GM23338 (cell line): ENCODE results near the gene MYOZ2. TPM values are rescaled to one million over a fixed set of nuclear protein-coding genes. Genes with fewer than 3 reads are reported as not detected.

Experiments
- ATAC-seq: fragments of 200-7000 bp; cut with Tn5 transposase; 3 replicates; pipeline ENCODE4 v1.9.1; 2020
- DNase-seq: peaks from one replicate; pipeline ENCODE4 v3.0.0-alpha.2; 2015; ENCODE audit warnings: low spot score
- H2AFZ ChIP-seq: fragments of 200-600 bp; sonication (generic); 2 replicates; pipeline ENCODE4 v1.8.0; 2016; ENCODE audit warnings: antibody characterized with exemption, mild to moderate bottlenecking, moderate library complexity
- H3F3A ChIP-seq: fragments of 200-600 bp; sonication (generic); replicated peaks from 2 replicates; pipeline ENCODE4 v1.8.0; 2017; ENCODE audit warnings: antibody characterized with exemption, mixed run types, low read depth
- H3K27ac ChIP-seq: fragments of 200-600 bp; sonication (generic); 2 replicates; pipeline ENCODE4 v1.6.1; 2016; ENCODE audit warnings: low read depth
- H3K27me3 ChIP-seq: fragments of 200-600 bp; sonication (generic); 2 replicates; pipeline ENCODE4 v1.8.0; 2016; ENCODE audit warnings: mild to moderate bottlenecking, mixed run types, moderate library complexity; ENCODE audit not compliant: insufficient read depth
- H3K36me3 ChIP-seq: fragments of 200-600 bp; sonication (generic); 2 replicates; pipeline ENCODE4 v1.8.0; 2016; ENCODE audit warnings: mild to moderate bottlenecking; ENCODE audit not compliant: insufficient read depth
- H3K4me1 ChIP-seq: fragments of 200-600 bp; sonication (generic); 2 replicates; pipeline ENCODE4 v1.8.0; 2016; ENCODE audit warnings: mild to moderate bottlenecking, moderate library complexity; ENCODE audit not compliant: insufficient read depth
- H3K4me2 ChIP-seq: fragments of 200-600 bp; sonication (generic); 2 replicates; pipeline ENCODE4 v1.7.1; 2017; ENCODE audit warnings: mixed run types
- H3K4me3 ChIP-seq: fragments of 200-600 bp; sonication (generic); 2 replicates; pipeline ENCODE4 v1.6.1; 2016; ENCODE audit warnings: mixed run types
- H3K79me2 ChIP-seq: fragments of 200-600 bp; sonication (generic); replicated peaks from 2 replicates; pipeline ENCODE4 v1.8.0; 2017; ENCODE audit warnings: mild to moderate bottlenecking; ENCODE audit not compliant: insufficient read depth
- H3K9me2 ChIP-seq: fragments of 200-600 bp; sonication (generic); 2 replicates; pipeline ENCODE4 v1.8.0; 2017; ENCODE audit not compliant: insufficient read depth
- H4K20me1 ChIP-seq: fragments of 200-600 bp; sonication (generic); replicated peaks from 2 replicates; pipeline ENCODE4 v1.8.0; 2017; ENCODE audit warnings: mild to moderate bottlenecking; ENCODE audit not compliant: insufficient read depth
- H3K27ac Mint-ChIP-seq: 2 replicates; pipeline ENCODE4 v1.8.0; 2020; ENCODE audit warnings: inconsistent platforms, mild to moderate bottlenecking, moderate library complexity, mixed read lengths
- H3K27me3 Mint-ChIP-seq: 3 replicates; pipeline ENCODE4 v1.8.0; 2022; ENCODE audit warnings: low read depth, mild to moderate bottlenecking, moderate library complexity, mixed read lengths, inconsistent platforms; ENCODE audit not compliant: insufficient read depth, poor library complexity
- H3K36me3 Mint-ChIP-seq: 3 replicates; pipeline ENCODE4 v1.8.0; 2021; ENCODE audit warnings: low read depth, mild to moderate bottlenecking, inconsistent platforms, moderate library complexity, mixed read lengths
- H3K4me1 Mint-ChIP-seq: 3 replicates; pipeline ENCODE4 v1.8.0; 2020; ENCODE audit warnings: mild to moderate bottlenecking, inconsistent platforms, mixed read lengths
- H3K4me3 Mint-ChIP-seq: 3 replicates; pipeline ENCODE4 v1.8.0; 2021; ENCODE audit warnings: moderate library complexity, mild to moderate bottlenecking, inconsistent platforms, mixed read lengths
- H3K9me3 Mint-ChIP-seq: 3 replicates; pipeline ENCODE4 v1.8.0; 2020; ENCODE audit warnings: moderate library complexity, mild to moderate bottlenecking, inconsistent platforms, mixed read lengths
- CTCF ChIP-seq, 2 experiments: fragments of 200-600 bp in 1 of 2; sonication (generic) in 1 of 2; conservative IDR thresholded peaks; 2 replicates each; pipeline versions ENCODE4 v1.5.1 to v1.6.1; 2016 to 2017; ENCODE audit warnings: antibody characterized with exemption in 2 of 2, low read depth in 2 of 2, mild to moderate bottlenecking in 2 of 2, moderate library complexity in 1 of 2
- ETS1 ChIP-seq: IDR thresholded peaks from 2 replicates; pipeline ENCODE4 v1.6.1; 2016; ENCODE audit warnings: antibody characterized with exemption
- EZH2 ChIP-seq: fragments of 200-600 bp; sonication (generic); IDR thresholded peaks from one replicate; pipeline ENCODE4 v1.8.0; 2017; ENCODE audit warnings: antibody characterized with exemption, mild to moderate bottlenecking, low read depth; ENCODE audit not compliant: unreplicated experiment
- EZH2phosphoT487 ChIP-seq: fragments of 200-600 bp; sonication (generic); IDR thresholded peaks from one replicate; pipeline ENCODE4 v1.8.1; 2018; ENCODE audit warnings: antibody characterized with exemption; ENCODE audit not compliant: unreplicated experiment
- POLR2AphosphoS5 ChIP-seq: IDR thresholded peaks from 2 replicates; pipeline ENCODE4 v1.6.1; 2016; ENCODE audit warnings: antibody characterized with exemption, low read depth
- REST ChIP-seq: IDR thresholded peaks from one replicate; pipeline ENCODE4 v1.6.1; 2018; ENCODE audit warnings: antibody characterized with exemption; ENCODE audit not compliant: unreplicated experiment
- STAT1 ChIP-seq: IDR thresholded peaks from one replicate; pipeline ENCODE4 v1.6.1; 2016; ENCODE audit warnings: antibody characterized with exemption; ENCODE audit not compliant: unreplicated experiment
- ZNF114 ChIP-seq: fragments of 250-450 bp; sonication (Bioruptor Pico); IDR thresholded peaks from 2 replicates; pipeline ENCODE4 v1.5.0; 2020; ENCODE audit warnings: mild to moderate bottlenecking, moderate library complexity
- ZNF331 ChIP-seq: fragments of 250-450 bp; sonication (Bioruptor Pico); IDR thresholded peaks from 2 replicates; pipeline ENCODE4 v1.5.0; 2020; ENCODE audit warnings: low read depth, mild to moderate bottlenecking, moderate library complexity
- polyA plus RNA-seq: library from polyadenylated mRNA; unstranded; fragments of >200 nt; fragmentation: Nextera tagmentation; extraction: Ambion mirVana; gene quantifications from 2 replicates; pipeline ENCODE4 v1.2.1, GENCODE V29; 2016
- total RNA-seq: library from RNA; depleted of rRNA; stranded (reverse); fragments of >200 nt; shearing (Covaris generic); gene quantifications from 2 replicates; pipeline ENCODE4 v1.2.3, GENCODE V29; 2014
- TF ChIP-seq, protein P1 (sequence below): fragments of 250-450 bp; sonication (Bioruptor Pico); IDR thresholded peaks from 2 replicates; pipeline ENCODE4 v1.5.0; 2020; ENCODE audit warnings: mild to moderate bottlenecking, moderate library complexity

Gene MYOZ2
- total and polyA plus RNA-seq, 2 experiments from 2014 or later, result not detected

DNA sequence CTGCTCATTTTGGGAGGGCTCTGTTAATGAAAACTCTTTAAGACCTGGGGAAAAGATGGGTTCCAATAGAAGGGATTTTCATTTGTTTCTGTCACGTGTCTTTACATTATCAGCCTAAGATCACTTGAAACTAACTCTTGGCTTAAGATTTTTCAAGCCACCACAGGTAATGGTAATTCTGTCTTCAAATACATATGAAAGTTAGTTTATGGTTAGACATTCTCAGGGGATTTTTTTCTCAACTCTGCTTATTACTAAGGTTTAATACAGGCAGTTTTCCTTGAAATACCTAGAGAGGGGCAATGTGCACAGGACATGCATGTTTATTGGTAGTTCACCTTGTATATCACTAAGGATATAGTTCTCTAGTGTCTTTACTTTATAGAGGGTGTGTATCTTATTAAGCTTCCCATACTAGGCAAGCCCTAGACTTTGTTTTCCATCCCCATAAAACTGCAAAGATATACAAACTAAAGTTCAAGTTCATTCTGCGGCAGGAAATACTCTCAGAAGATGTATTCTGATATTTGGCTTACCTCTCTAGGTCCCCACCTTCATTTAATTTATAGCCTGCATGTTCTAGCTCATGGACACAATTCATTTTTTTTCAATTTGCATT, 38.2 kb upstream of the MYOZ2 start:
- Mint-ChIP-seq H3K36me3 (no peaks in the 10 kb centered on the region), H3K9me3 (no peaks in the 10 kb centered on the region; the same call in 2 of the 3 replicates), H3K27me3 (peaks cover 2% of the 10 kb centered on the region), H3K4me3 (no peak overlapping the region), H3K4me1 (peaks cover 10% of the 10 kb centered on the region; the same call in 2 of the 3 replicates), H3K27ac (no peak overlapping the region)
- ATAC-seq, result no peak
- TF ChIP-seq CTCF (conservative IDR thresholded peaks at IDR 0.05; ENCODE audit: low read depth in 2 of 2), result no peak
- TF ChIP-seq EZH2, result no peak
- TF ChIP-seq POLR2AphosphoS5, result no peak
- TF ChIP-seq, protein P1, sequence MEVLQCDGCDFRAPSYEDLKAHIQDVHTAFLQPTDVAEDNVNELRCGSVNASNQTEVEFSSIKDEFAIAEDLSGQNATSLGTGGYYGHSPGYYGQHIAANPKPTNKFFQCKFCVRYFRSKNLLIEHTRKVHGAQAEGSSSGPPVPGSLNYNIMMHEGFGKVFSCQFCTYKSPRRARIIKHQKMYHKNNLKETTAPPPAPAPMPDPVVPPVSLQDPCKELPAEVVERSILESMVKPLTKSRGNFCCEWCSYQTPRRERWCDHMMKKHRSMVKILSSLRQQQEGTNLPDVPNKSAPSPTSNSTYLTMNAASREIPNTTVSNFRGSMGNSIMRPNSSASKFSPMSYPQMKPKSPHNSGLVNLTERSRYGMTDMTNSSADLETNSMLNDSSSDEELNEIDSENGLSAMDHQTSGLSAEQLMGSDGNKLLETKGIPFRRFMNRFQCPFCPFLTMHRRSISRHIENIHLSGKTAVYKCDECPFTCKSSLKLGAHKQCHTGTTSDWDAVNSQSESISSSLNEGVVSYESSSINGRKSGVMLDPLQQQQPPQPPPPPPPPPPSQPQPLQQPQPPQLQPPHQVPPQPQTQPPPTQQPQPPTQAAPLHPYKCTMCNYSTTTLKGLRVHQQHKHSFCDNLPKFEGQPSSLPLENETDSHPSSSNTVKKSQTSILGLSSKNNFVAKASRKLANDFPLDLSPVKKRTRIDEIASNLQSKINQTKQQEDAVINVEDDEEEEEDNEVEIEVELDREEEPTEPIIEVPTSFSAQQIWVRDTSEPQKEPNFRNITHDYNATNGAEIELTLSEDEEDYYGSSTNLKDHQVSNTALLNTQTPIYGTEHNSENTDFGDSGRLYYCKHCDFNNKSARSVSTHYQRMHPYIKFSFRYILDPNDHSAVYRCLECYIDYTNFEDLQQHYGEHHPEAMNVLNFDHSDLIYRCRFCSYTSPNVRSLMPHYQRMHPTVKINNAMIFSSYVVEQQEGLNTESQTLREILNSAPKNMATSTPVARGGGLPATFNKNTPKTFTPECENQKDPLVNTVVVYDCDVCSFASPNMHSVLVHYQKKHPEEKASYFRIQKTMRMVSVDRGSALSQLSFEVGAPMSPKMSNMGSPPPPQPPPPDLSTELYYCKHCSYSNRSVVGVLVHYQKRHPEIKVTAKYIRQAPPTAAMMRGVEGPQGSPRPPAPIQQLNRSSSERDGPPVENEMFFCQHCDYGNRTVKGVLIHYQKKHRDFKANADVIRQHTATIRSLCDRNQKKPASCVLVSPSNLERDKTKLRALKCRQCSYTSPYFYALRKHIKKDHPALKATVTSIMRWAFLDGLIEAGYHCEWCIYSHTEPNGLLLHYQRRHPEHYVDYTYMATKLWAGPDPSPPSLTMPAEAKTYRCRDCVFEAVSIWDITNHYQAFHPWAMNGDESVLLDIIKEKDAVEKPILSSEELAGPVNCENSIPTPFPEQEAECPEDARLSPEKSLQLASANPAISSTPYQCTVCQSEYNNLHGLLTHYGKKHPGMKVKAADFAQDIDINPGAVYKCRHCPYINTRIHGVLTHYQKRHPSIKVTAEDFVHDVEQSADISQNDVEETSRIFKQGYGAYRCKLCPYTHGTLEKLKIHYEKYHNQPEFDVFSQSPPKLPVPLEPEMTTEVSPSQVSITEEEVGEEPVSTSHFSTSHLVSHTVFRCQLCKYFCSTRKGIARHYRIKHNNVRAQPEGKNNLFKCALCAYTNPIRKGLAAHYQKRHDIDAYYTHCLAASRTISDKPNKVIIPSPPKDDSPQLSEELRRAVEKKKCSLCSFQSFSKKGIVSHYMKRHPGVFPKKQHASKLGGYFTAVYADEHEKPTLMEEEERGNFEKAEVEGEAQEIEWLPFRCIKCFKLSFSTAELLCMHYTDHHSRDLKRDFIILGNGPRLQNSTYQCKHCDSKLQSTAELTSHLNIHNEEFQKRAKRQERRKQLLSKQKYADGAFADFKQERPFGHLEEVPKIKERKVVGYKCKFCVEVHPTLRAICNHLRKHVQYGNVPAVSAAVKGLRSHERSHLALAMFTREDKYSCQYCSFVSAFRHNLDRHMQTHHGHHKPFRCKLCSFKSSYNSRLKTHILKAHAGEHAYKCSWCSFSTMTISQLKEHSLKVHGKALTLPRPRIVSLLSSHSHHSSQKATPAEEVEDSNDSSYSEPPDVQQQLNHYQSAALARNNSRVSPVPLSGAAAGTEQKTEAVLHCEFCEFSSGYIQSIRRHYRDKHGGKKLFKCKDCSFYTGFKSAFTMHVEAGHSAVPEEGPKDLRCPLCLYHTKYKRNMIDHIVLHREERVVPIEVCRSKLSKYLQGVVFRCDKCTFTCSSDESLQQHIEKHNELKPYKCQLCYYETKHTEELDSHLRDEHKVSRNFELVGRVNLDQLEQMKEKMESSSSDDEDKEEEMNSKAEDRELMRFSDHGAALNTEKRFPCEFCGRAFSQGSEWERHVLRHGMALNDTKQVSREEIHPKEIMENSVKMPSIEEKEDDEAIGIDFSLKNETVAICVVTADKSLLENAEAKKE (CRISPR knock-in tag), result no peak
- TF ChIP-seq REST, result no peak
- no peak for TF ChIP-seq EZH2phosphoT487
- TF ChIP-seq ZNF331 (CRISPR knock-in tag), result no peak
- no peak for TF ChIP-seq STAT1
- TF ChIP-seq ETS1, result no peak
- TF ChIP-seq ZNF114 (CRISPR knock-in tag), result no peak
- no peaks in the 10 kb centered on the region for H4K20me1 ChIP-seq
- H3F3A ChIP-seq, result no peaks in the 10 kb centered on the region
- no peaks in the 10 kb centered on the region for H3K36me3 ChIP-seq
- H3K79me2 ChIP-seq, result no peaks in the 10 kb centered on the region
- peaks cover 7% of the 10 kb centered on the region for H3K9me2 ChIP-seq
- no peak overlapping the region for H2AFZ ChIP-seq
- H3K4me1 ChIP-seq, result no peaks in the 10 kb centered on the region; the same call in 1 of the 2 replicates
- no peak overlapping the region for H3K27ac ChIP-seq
- H3K4me3 ChIP-seq, result no peak overlapping the region
- no peak overlapping the region for H3K4me2 ChIP-seq
- DNase-seq, result no peak
- no peaks in the 10 kb centered on the region for H3K27me3 ChIP-seq
